Measurements from ENCODE around the gene POLR1E.

DNA sequence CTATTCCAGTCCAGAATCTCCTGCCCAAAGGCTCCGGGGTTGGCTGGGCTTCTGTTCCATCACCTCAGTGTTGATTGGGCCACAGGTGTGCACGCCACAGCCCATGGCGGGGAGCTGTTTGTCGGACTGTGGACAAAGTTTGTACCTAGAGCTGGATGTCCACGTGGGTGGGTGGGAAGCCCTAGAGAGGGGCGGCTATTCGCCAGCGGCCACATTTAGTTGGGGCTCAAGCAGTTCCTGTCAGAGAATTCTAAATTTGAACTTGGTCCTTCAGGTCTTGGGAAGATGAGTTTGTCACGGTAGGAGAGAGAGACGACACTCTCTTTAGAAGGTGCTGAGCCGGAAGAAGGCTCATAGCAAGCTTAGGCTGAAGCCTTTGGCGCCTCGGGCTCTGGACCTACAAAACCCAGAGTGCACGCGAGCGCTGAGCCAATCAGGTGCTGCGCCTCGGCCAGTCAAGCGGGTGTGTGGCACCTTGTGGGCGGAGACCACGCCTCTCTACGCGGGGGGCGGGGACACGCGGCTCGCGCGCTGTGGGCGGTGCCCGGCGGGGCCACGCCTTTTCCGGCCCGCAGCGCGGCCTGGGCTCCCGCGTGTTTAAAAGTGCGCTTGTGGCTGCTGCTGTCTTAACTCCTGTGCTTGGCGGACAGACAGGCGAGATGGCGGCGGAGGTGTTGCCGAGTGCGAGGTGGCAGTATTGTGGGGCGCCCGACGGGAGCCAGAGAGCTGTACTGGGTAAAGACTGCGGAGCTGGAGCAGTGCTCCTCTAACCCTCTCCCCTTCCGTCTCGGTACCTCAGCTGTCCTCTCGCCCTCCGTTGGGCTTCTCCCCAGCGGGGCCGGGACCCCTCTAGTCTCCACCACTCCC is at the start of gene POLR1E:
- TF ChIP-seq POU2F2 (IDR thresholded peaks at IDR 0.05; ENCODE audit: low read depth, low read length): no peak
- TF ChIP-seq POLR2AphosphoS5 (IDR thresholded peaks at IDR 0.05; ENCODE audit: low read depth, low read length): peak; percentile 84
- TF ChIP-seq TAF1 (IDR thresholded peaks at IDR 0.05; ENCODE audit: low read depth, low read length): peak; percentile 79

Measured in GM12891 (cell line).